Measurements from ENCODE around the gene TPSAB1. TPM values are rescaled to one million over a fixed set of nuclear protein-coding genes. Genes with fewer than 3 reads are reported as not detected.

Gene TPSAB1
- total and polyA plus RNA-seq, 10 of the 15 experiments (the other 5 are each of a cell fraction or from before 2014, with no cell fraction given), result 0.06 TPM; not detected in 9

- ATAC-seq (no peak), FAIRE-seq (no peak), DNase-seq (ENCODE audit: low read depth, low spot score) (no peak)
- in situ Hi-C loops (cut with MboI), result no loop called here
- Histone ChIP-seq H3K36me3 (ENCODE audit: control insufficient read depth in 2 of 2, insufficient read depth in 2 of 2, low read length in 1 of 2) (no peaks in the 10 kb centered on the region), H4K20me1 (ENCODE audit: control insufficient read depth, insufficient read depth) (no peaks in the 10 kb centered on the region), H3K9me3 (replicated peaks; ENCODE audit: control insufficient read depth, insufficient read depth, low read length) (no peaks in the 10 kb centered on the region; the same call in 2 of the 3 replicates), H3K27me3 (replicated peaks in 1 of 2; ENCODE audit: control insufficient read depth in 2 of 2, insufficient read depth in 2 of 2, low read length in 1 of 2) (no peaks in the 10 kb centered on the region), H3K79me2 (ENCODE audit: control insufficient read depth, insufficient read depth, low read length) (no peaks in the 10 kb centered on the region), H3K4me1 (ENCODE audit: control insufficient read depth, insufficient read depth, low read length) (no peaks in the 10 kb centered on the region), H3K4me3 (no peak overlapping the region), H3K27ac (ENCODE audit: control insufficient read depth, insufficient read depth) (no peak overlapping the region), H3K9ac (ENCODE audit: control insufficient read depth, insufficient read depth, low read length) (no peak overlapping the region), H2AFZ (ENCODE audit: control insufficient read depth, low read depth, low read length) (no peak overlapping the region), H3K4me2 (ENCODE audit: control insufficient read depth, insufficient read depth) (no peak overlapping the region)
- ChIA-PET SMC1A (ENCODE audit: uncharacterized antibody, unreplicated experiment) (no interaction called here), POLR2A (interaction anchor here (0.6 kb wide), 1 partner anchor 628 kb away, joined by 3 read pairs; no protein-coding TSS in a partner anchor), RAD21 (ENCODE audit: unreplicated experiment) (no interaction called here), CTCF (no interaction called here)
- intact Hi-C loops (cut with micrococcal nuclease; ENCODE audit: unreplicated experiment), result no loop called here
- WGBS (ENCODE audit: insufficient coverage, insufficient replicate concordance, low lambda C conversion rate, missing lambda C conversion rate), result 59% methylated on average over 16 of the region's 21 CpGs
- BruUV-seq (replicated peaks), result no TSS peak
- TF ChIP-seq CHD2 (IDR thresholded peaks at IDR 0.05; ENCODE audit: borderline replicate concordance, low read depth, low read length), result no peak
- TF ChIP-seq RB1 (IDR thresholded peaks at IDR 0.05; ENCODE audit: borderline replicate concordance), result no peak
- TF ChIP-seq CHD1 (IDR thresholded peaks at IDR 0.05; ENCODE audit: low read depth, low read length), result no peak
- TF ChIP-seq ZNF592 (IDR thresholded peaks at IDR 0.05), result no peak
- TF ChIP-seq ZNF207 (IDR thresholded peaks at IDR 0.05; ENCODE audit: borderline replicate concordance), result no peak
- TF ChIP-seq SUPT20H (IDR thresholded peaks at IDR 0.05; ENCODE audit: borderline replicate concordance, control insufficient read depth, low read depth, low read length), result no peak
- no peak for TF ChIP-seq SMAD5 (IDR thresholded peaks at IDR 0.05; ENCODE audit: low read depth)
- TF ChIP-seq MLLT1 (IDR thresholded peaks at IDR 0.05), result no peak
- no peak for TF ChIP-seq ELK1 (IDR thresholded peaks at IDR 0.05; ENCODE audit: low read depth, low read length)
- no peak for TF ChIP-seq SRF (IDR thresholded peaks at IDR 0.05; ENCODE audit: low read depth in 2 of 2, low read length in 2 of 2)
- TF ChIP-seq ZNF687 (IDR thresholded peaks at IDR 0.05), result no peak
- no peak for TF ChIP-seq MXI1 (IDR thresholded peaks at IDR 0.05; ENCODE audit: low read depth, low read length)
- no peak for TF ChIP-seq ZZZ3 (IDR thresholded peaks at IDR 0.05; ENCODE audit: control insufficient read depth, insufficient read length, low read depth)
- no peak for TF ChIP-seq EZH2 (IDR thresholded peaks at IDR 0.05; ENCODE audit: borderline replicate concordance, control insufficient read depth, low read depth, low read length)
Measured at GRCh38 chr16:1204933-1205332, 35.6 kb upstream of the TPSAB1 start.

Data from GM12878 (cell line).